ENCODE results near the gene FOXJ1. TPM values are rescaled to one million over a fixed set of nuclear protein-coding genes. Genes with fewer than 3 reads are reported as not detected.

FOXJ1 gene
- total and polyA plus RNA-seq, 2 of the 13 experiments (the other 11 are each of a cell fraction or from before 2014, with no cell fraction given) = 0.98 to 1.6 TPM

- TF ChIP-seq, protein P1, sequence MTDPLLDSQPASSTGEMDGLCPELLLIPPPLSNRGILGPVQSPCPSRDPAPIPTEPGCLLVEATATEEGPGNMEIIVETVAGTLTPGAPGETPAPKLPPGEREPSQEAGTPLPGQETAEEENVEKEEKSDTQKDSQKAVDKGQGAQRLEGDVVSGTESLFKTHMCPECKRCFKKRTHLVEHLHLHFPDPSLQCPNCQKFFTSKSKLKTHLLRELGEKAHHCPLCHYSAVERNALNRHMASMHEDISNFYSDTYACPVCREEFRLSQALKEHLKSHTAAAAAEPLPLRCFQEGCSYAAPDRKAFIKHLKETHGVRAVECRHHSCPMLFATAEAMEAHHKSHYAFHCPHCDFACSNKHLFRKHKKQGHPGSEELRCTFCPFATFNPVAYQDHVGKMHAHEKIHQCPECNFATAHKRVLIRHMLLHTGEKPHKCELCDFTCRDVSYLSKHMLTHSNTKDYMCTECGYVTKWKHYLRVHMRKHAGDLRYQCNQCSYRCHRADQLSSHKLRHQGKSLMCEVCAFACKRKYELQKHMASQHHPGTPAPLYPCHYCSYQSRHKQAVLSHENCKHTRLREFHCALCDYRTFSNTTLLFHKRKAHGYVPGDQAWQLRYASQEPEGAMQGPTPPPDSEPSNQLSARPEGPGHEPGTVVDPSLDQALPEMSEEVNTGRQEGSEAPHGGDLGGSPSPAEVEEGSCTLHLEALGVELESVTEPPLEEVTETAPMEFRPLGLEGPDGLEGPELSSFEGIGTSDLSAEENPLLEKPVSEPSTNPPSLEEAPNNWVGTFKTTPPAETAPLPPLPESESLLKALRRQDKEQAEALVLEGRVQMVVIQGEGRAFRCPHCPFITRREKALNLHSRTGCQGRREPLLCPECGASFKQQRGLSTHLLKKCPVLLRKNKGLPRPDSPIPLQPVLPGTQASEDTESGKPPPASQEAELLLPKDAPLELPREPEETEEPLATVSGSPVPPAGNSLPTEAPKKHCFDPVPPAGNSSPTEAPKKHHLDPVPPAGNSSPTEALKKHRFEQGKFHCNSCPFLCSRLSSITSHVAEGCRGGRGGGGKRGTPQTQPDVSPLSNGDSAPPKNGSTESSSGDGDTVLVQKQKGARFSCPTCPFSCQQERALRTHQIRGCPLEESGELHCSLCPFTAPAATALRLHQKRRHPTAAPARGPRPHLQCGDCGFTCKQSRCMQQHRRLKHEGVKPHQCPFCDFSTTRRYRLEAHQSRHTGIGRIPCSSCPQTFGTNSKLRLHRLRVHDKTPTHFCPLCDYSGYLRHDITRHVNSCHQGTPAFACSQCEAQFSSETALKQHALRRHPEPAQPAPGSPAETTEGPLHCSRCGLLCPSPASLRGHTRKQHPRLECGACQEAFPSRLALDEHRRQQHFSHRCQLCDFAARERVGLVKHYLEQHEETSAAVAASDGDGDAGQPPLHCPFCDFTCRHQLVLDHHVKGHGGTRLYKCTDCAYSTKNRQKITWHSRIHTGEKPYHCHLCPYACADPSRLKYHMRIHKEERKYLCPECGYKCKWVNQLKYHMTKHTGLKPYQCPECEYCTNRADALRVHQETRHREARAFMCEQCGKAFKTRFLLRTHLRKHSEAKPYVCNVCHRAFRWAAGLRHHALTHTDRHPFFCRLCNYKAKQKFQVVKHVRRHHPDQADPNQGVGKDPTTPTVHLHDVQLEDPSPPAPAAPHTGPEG (CRISPR knock-in tag; IDR thresholded peaks at IDR 0.05) = no peak
- TF ChIP-seq MBNL3 (CRISPR knock-in tag; conservative IDR thresholded peaks at IDR 0.05) (no peak), PAX8 (CRISPR knock-in tag; IDR thresholded peaks at IDR 0.05; ENCODE audit: borderline replicate concordance) (no peak), ZNF670 (CRISPR knock-in tag; IDR thresholded peaks at IDR 0.05; ENCODE audit: borderline replicate concordance) (0 out of 2 replicates have a peak, but pooled peaks have one; percentile 30), MAFK (conservative IDR thresholded peaks at IDR 0.05 in 1 of 2, IDR thresholded peaks at IDR 0.05 in 1 of 2; ENCODE audit: low read length in 2 of 2) (no peak), LCORL (IDR thresholded peaks at IDR 0.05) (no peak), LCORL (CRISPR knock-in tag; IDR thresholded peaks at IDR 0.05) (peak; percentile 88), TBX2 (CRISPR knock-in tag; IDR thresholded peaks at IDR 0.05; ENCODE audit: borderline replicate concordance) (no peak), ZNF629 (CRISPR knock-in tag; conservative IDR thresholded peaks at IDR 0.05) (no peak), IRX3 (CRISPR knock-in tag; IDR thresholded peaks at IDR 0.05; ENCODE audit: borderline replicate concordance, low read depth) (no peak), ZNF773 (CRISPR knock-in tag; IDR thresholded peaks at IDR 0.05; ENCODE audit: borderline replicate concordance) (no peak), NFATC3 (CRISPR knock-in tag; IDR thresholded peaks at IDR 0.05) (peak; percentile 79), ZNF577 (CRISPR knock-in tag; IDR thresholded peaks at IDR 0.05; ENCODE audit: borderline replicate concordance, low read depth) (no peak), BORCS8-MEF2B (CRISPR knock-in tag; IDR thresholded peaks at IDR 0.05) (peak; percentile 69; the same call in 1 of the 2 replicates), RARG (CRISPR knock-in tag; IDR thresholded peaks at IDR 0.05; ENCODE audit: low read depth) (no peak), SMC3 (IDR thresholded peaks at IDR 0.05; ENCODE audit: low read length) (peak; percentile 98), ZBTB39 (CRISPR knock-in tag; IDR thresholded peaks at IDR 0.05) (no peak), ZFY (CRISPR knock-in tag; IDR thresholded peaks at IDR 0.05) (no peak)
- TF ChIP-seq, protein P2, sequence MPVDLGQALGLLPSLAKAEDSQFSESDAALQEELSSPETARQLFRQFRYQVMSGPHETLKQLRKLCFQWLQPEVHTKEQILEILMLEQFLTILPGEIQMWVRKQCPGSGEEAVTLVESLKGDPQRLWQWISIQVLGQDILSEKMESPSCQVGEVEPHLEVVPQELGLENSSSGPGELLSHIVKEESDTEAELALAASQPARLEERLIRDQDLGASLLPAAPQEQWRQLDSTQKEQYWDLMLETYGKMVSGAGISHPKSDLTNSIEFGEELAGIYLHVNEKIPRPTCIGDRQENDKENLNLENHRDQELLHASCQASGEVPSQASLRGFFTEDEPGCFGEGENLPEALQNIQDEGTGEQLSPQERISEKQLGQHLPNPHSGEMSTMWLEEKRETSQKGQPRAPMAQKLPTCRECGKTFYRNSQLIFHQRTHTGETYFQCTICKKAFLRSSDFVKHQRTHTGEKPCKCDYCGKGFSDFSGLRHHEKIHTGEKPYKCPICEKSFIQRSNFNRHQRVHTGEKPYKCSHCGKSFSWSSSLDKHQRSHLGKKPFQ (CRISPR knock-in tag; IDR thresholded peaks at IDR 0.05; ENCODE audit: insufficient replicate concordance) = no peak
- TF ChIP-seq, protein P3, sequence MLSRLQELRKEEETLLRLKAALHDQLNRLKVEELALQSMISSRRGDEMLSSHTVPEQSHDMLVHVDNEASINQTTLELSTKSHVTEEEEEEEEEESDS (CRISPR knock-in tag; IDR thresholded peaks at IDR 0.05; ENCODE audit: borderline replicate concordance) = no peak
Observed at GRCh38 chr17:76182016-76182764, 41.1 kb upstream of the FOXJ1 start (continued).
